Measurements from ENCODE around the gene OR4C11. TPM values are rescaled to one million over a fixed set of nuclear protein-coding genes. Genes with fewer than 3 reads are reported as not detected.

The OR4C11 gene
- total RNA-seq (2022; extraction: Qiagen RNA extraction; ENCODE audit: low read depth), result not detected in 5 replicates

GRCh38 chr11:55607545-55607944 lies at the start of gene OR4C11:
Gene OR4C11, minus strand, starts transcription at chr11:55607645. Its CDS starts 3,272 bp downstream, at chr11:55604373.

GRCh38 chr11:55648027-55648426 lies 40.6 kb upstream of the OR4C11 start, which contains the start of gene OR4S2:
Gene OR4S2, plus strand, starts transcription at chr11:55648327. Its CDS starts 2,577 bp downstream, at chr11:55650904.

GRCh38 chr11:55634813-55635212 lies 27.4 kb upstream of the OR4C11 start, which contains the start of gene OR4P4:
Gene OR4P4, plus strand, starts transcription at chr11:55635113.

GRCh38 chr11:55571828-55572227 lies 35.6 kb downstream of the OR4C11 start, which contains the start of gene OR4C16:
Gene OR4C16, plus strand, starts transcription at chr11:55572128. Its CDS starts 0 bp downstream, at chr11:55572128.

DNA sequence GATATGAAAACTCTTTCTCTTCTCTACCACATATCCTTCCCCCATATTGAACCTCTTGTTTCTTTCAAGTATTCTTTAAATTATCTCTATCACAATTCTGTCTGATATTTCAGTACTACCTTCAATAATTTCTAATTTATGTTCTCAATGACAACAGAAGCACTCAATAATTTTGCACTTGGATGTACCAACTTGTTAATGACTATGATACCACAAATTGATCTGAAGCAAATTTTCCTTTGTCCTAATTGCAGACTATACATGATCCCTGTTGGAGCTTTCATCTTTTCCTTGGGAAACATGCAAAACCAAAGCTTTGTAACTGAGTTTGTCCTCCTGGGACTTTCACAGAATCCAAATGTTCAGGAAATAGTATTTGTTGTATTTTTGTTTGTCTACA lies 53.3 kb downstream of the OR4C11 start, which contains the start of gene OR4C15:
Gene OR4C15 (plus strand): TSS at position 301 of the 400 bp plus-strand sequence. CDS start 0 bp downstream, at position 301.

Other genes starting within 250 kb of the OR4C11 start
- gene OR4A15, start 239.7 kb downstream of the OR4C11 start, total RNA-seq (2022; extraction: Qiagen RNA extraction; ENCODE audit: low read depth), result not detected in 5 replicates
- not detected in 5 replicates for gene OR4C15, start 53.2 kb downstream of the OR4C11 start, total RNA-seq (2022; extraction: Qiagen RNA extraction; ENCODE audit: low read depth)
- not detected in 5 replicates for gene OR4C16, start 35.5 kb downstream of the OR4C11 start, total RNA-seq (2022; extraction: Qiagen RNA extraction; ENCODE audit: low read depth)
- gene OR4P4, start 27.5 kb upstream of the OR4C11 start, total RNA-seq (2022; extraction: Qiagen RNA extraction; ENCODE audit: low read depth), result not detected in 5 replicates
- gene OR4S2, start 40.7 kb upstream of the OR4C11 start, total RNA-seq (2022; extraction: Qiagen RNA extraction; ENCODE audit: low read depth), result not detected in 5 replicates
- not detected in 5 replicates for gene OR4C6, start 54.6 kb upstream of the OR4C11 start, total RNA-seq (2022; extraction: Qiagen RNA extraction; ENCODE audit: low read depth)
- not detected in 5 replicates for gene OR5D13, start 165.8 kb upstream of the OR4C11 start, total RNA-seq (2022; extraction: Qiagen RNA extraction; ENCODE audit: low read depth)
- gene OR5D14, start 187.9 kb upstream of the OR4C11 start, total RNA-seq (2022; extraction: Qiagen RNA extraction; ENCODE audit: low read depth), result not detected in 5 replicates
- gene OR5L1, start 203.7 kb upstream of the OR4C11 start, total RNA-seq (2022; extraction: Qiagen RNA extraction; ENCODE audit: low read depth), result not detected in 5 replicates
- gene OR5D18, start 212.0 kb upstream of the OR4C11 start, total RNA-seq (2022; extraction: Qiagen RNA extraction; ENCODE audit: low read depth), result not detected in 5 replicates
- gene OR5L2, start 219.6 kb upstream of the OR4C11 start, total RNA-seq (2022; extraction: Qiagen RNA extraction; ENCODE audit: low read depth), result not detected in 5 replicates
- gene OR5D16, start 231.1 kb upstream of the OR4C11 start, total RNA-seq (2022; extraction: Qiagen RNA extraction; ENCODE audit: low read depth), result not detected in 5 replicates